Panc1 (cell line): ENCODE results near the gene MAGI1. TPM values are rescaled to one million over a fixed set of nuclear protein-coding genes. Genes with fewer than 3 reads are reported as not detected.

ENCODE experiments used
- ATAC-seq: fragments of 200-7000 bp; cut with Tn5 transposase; 2 replicates; pipeline ENCODE4 v1.9.1; 2020; ENCODE audit warnings: mild to moderate bottlenecking, moderate library complexity
- BruUV-seq: library from RNA; stranded (reverse); fragments of 400-500 nt; replicated peaks from 2 replicates; lab custom pipeline; 2021; lab: Mats Ljungman, UMichigan
- CTCF ChIA-PET: fragments of 300-600 bp; sonication (Branson Sonifier 250); formaldehyde crosslinking; loops from one replicate; lab custom pipeline; 2022; ENCODE audit warnings: antibody characterized with exemption; lab: Charles Lee
- POLR2A ChIA-PET: fragments of 300-600 bp; sonication (Branson Sonifier 250); formaldehyde crosslinking; loops from one replicate; lab custom pipeline; 2022; ENCODE audit warnings: antibody characterized with exemption; lab: Charles Lee
- DNase-seq: peaks from one replicate; pipeline ENCODE4 v3.0.0-alpha.2; 2010; ENCODE audit warnings: low read depth, low spot score
- H3K27ac ChIP-seq: 2 replicates; pipeline ENCODE4 v1.5.1; 2011; ENCODE audit warnings: mild to moderate bottlenecking, low read length, inconsistent platforms
- H3K27me3 ChIP-seq: fragments of 200-500 bp; sonication (Bioruptor generic); 2 replicates; pipeline ENCODE4 v1.6.0; 2014; ENCODE audit warnings: low read length, inconsistent platforms; ENCODE audit not compliant: control insufficient read depth, insufficient read depth
- H3K36me3 ChIP-seq: fragments of 200-500 bp; sonication (Bioruptor generic); 2 replicates; pipeline ENCODE4 v1.5.1; 2014; ENCODE audit warnings: inconsistent platforms, mild to moderate bottlenecking, low read length, moderate library complexity; ENCODE audit not compliant: control insufficient read depth, insufficient read depth
- H3K4me1 ChIP-seq: 2 replicates; pipeline ENCODE4 v1.5.1; 2011; ENCODE audit warnings: inconsistent platforms, mild to moderate bottlenecking, low read length, moderate library complexity; ENCODE audit not compliant: control insufficient read depth, insufficient read depth
- H3K4me3 ChIP-seq, 2 experiments: 2 replicates each; pipeline ENCODE4 v1.5.1; 2011 to 2012; ENCODE audit warnings: low read depth in 2 of 2, low read length in 2 of 2, mild to moderate bottlenecking in 2 of 2, inconsistent platforms in 1 of 2, moderate library complexity in 1 of 2
- H3K9me3 ChIP-seq: fragments of 200-500 bp; sonication (Bioruptor generic); 2 replicates; pipeline ENCODE4 v1.5.1; 2014; ENCODE audit warnings: low read depth, mild to moderate bottlenecking, inconsistent platforms, low read length, moderate library complexity; ENCODE audit not compliant: control insufficient read depth, insufficient read depth
- POLR2AphosphoS5 ChIP-seq: IDR thresholded peaks from 2 replicates; pipeline ENCODE4 v1.6.1; 2012; ENCODE audit warnings: mild to moderate bottlenecking, low read depth, low read length, moderate library complexity
- SIN3A ChIP-seq: IDR thresholded peaks from 2 replicates; pipeline ENCODE4 v1.6.1; 2012; ENCODE audit warnings: low read depth, mild to moderate bottlenecking, low read length, moderate library complexity, borderline replicate concordance; ENCODE audit not compliant: insufficient read depth
- TCF7L2 ChIP-seq: IDR thresholded peaks from 2 replicates; pipeline ENCODE4 v1.6.1; 2011; ENCODE audit warnings: mild to moderate bottlenecking, low read depth, low read length, inconsistent platforms
- in situ Hi-C: cut with HindIII; loops from 2 replicates; pipeline ENCODE4 v1.10.0; 2016; ENCODE audit warnings: low sequenced_read_pairs, low pct_unique_long_range_greater_than_20kb
- intact Hi-C: fragments of 100-400 bp; cut with micrococcal nuclease; formaldehyde crosslinking; loops from one replicate; pipeline ENCODE4 v1.10.0; 2022; ENCODE audit not compliant: unreplicated experiment
- total RNA-seq: library from RNA; stranded (reverse); gene quantifications from one replicate; pipeline ENCODE4 v1.2.1, GENCODE V29; 2021; ENCODE audit not compliant: unreplicated experiment
- TF ChIP-seq, protein P1 (sequence below): fragments of 450-650 bp; IDR thresholded peaks from 2 replicates; pipeline ENCODE4 v1.5.1; 2017; ENCODE audit warnings: mild to moderate bottlenecking
- TF ChIP-seq, protein P2 (sequence below), 2 experiments: IDR thresholded peaks; 2 replicates each; pipeline ENCODE4 v1.6.1; 2011 to 2012; ENCODE audit warnings: low read depth in 2 of 2, control low read depth in 1 of 2, low read length in 1 of 2, mild to moderate bottlenecking in 1 of 2, moderate library complexity in 1 of 2; ENCODE audit not compliant: insufficient read depth in 1 of 2

MAGI1 gene
- total RNA-seq, 1 experiment from 2014 or later: 9.5 TPM

DNA sequence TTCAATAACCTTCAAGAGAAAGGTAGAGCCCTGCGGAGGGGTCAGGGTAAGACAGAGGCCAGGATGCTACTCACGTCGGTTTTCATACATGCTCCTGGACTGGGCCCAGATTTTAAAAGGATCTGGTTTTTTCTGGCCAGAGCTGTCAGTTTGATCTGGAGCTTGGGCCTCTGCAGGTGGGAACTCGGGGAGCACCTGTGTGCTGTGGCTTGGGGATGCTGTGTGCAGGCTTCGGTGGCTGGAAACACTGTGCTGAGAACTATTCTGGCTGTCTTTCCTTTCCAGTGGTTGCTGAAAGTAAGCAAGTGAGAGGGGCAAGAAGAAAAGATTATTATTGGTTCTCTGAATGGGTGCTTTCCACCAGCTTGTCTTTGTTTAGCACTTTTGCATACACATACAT, 647.6 kb downstream of the MAGI1 start:
- Histone ChIP-seq H3K4me1 (no peaks in the 10 kb centered on the region), H3K9me3 (no peaks in the 10 kb centered on the region), H3K36me3 (no peaks in the 10 kb centered on the region), H3K4me3 (no peak overlapping the region), H3K27ac (no peak overlapping the region), H3K27me3 (no peaks in the 10 kb centered on the region)
- ChIA-PET POLR2A (no interaction called here), CTCF (no interaction called here)
- DNase-seq (no peak), ATAC-seq (no peak)
- no peak for TF ChIP-seq POLR2AphosphoS5
- TF ChIP-seq, protein P1, sequence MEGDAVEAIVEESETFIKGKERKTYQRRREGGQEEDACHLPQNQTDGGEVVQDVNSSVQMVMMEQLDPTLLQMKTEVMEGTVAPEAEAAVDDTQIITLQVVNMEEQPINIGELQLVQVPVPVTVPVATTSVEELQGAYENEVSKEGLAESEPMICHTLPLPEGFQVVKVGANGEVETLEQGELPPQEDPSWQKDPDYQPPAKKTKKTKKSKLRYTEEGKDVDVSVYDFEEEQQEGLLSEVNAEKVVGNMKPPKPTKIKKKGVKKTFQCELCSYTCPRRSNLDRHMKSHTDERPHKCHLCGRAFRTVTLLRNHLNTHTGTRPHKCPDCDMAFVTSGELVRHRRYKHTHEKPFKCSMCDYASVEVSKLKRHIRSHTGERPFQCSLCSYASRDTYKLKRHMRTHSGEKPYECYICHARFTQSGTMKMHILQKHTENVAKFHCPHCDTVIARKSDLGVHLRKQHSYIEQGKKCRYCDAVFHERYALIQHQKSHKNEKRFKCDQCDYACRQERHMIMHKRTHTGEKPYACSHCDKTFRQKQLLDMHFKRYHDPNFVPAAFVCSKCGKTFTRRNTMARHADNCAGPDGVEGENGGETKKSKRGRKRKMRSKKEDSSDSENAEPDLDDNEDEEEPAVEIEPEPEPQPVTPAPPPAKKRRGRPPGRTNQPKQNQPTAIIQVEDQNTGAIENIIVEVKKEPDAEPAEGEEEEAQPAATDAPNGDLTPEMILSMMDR: no peak
- TF ChIP-seq TCF7L2: no peak
- TF ChIP-seq, protein P2, sequence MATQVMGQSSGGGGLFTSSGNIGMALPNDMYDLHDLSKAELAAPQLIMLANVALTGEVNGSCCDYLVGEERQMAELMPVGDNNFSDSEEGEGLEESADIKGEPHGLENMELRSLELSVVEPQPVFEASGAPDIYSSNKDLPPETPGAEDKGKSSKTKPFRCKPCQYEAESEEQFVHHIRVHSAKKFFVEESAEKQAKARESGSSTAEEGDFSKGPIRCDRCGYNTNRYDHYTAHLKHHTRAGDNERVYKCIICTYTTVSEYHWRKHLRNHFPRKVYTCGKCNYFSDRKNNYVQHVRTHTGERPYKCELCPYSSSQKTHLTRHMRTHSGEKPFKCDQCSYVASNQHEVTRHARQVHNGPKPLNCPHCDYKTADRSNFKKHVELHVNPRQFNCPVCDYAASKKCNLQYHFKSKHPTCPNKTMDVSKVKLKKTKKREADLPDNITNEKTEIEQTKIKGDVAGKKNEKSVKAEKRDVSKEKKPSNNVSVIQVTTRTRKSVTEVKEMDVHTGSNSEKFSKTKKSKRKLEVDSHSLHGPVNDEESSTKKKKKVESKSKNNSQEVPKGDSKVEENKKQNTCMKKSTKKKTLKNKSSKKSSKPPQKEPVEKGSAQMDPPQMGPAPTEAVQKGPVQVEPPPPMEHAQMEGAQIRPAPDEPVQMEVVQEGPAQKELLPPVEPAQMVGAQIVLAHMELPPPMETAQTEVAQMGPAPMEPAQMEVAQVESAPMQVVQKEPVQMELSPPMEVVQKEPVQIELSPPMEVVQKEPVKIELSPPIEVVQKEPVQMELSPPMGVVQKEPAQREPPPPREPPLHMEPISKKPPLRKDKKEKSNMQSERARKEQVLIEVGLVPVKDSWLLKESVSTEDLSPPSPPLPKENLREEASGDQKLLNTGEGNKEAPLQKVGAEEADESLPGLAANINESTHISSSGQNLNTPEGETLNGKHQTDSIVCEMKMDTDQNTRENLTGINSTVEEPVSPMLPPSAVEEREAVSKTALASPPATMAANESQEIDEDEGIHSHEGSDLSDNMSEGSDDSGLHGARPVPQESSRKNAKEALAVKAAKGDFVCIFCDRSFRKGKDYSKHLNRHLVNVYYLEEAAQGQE (IDR thresholded peaks at IDR 0.05; ENCODE audit: insufficient read depth in 1 of 2, low read depth in 2 of 2, low read length in 1 of 2): no peak
- TF ChIP-seq SIN3A: no peak
- intact Hi-C loops (no loop called here), in situ Hi-C loops (no loop called here)
- no TSS peak for BruUV-seq

- TF ChIP-seq POLR2AphosphoS5 (no peak), SIN3A (no peak), TCF7L2 (no peak)
- TF ChIP-seq, protein P2 (IDR thresholded peaks at IDR 0.05; ENCODE audit: insufficient read depth in 1 of 2, low read depth in 2 of 2, low read length in 1 of 2): no peak
- TF ChIP-seq, protein P1: no peak
- Histone ChIP-seq H3K4me3 (no peak overlapping the region), H3K27ac (no peak overlapping the region), H3K27me3 (no peaks in the 10 kb centered on the region), H3K9me3 (no peaks in the 10 kb centered on the region), H3K36me3 (no peaks in the 10 kb centered on the region), H3K4me1 (no peaks in the 10 kb centered on the region)
- in situ Hi-C loops (no loop called here), intact Hi-C loops (no loop called here)
- no peak for DNase-seq
- ChIA-PET POLR2A (no interaction called here), CTCF (no interaction called here)
- ATAC-seq: no peak
- BruUV-seq: no TSS peak
Measured at GRCh38 chr3:65385805-65386204, 652.9 kb downstream of the MAGI1 start.
